Smooth muscle cell (in vitro differentiated cells): Measurements from ENCODE around the gene HMGB1. TPM values are rescaled to one million over a fixed set of nuclear protein-coding genes. Genes with fewer than 3 reads are reported as not detected.
A peak's percentile ranks its signal among the peaks of the same experiment; 100 is the strongest.

ENCODE experiments used
- DNase-seq: peaks from one replicate; lab custom pipeline; 2025; ENCODE audit not compliant: unreplicated experiment; lab: John Stamatoyannopoulos, UW
- H2AFZ ChIP-seq: fragments of 200-600 bp; sonication (generic); 2 replicates; pipeline ENCODE4 v1.6.0; 2016; ENCODE audit warnings: antibody characterized with exemption, low read depth, mild to moderate bottlenecking
- H3F3A ChIP-seq: fragments of 200-600 bp; sonication (generic); 2 replicates; pipeline ENCODE4 v1.6.0; 2017; ENCODE audit warnings: antibody characterized with exemption, low read depth
- H3K27ac ChIP-seq: fragments of 200-600 bp; sonication (generic); 2 replicates; pipeline ENCODE4 v1.5.1; 2016; ENCODE audit warnings: low read depth, mild to moderate bottlenecking
- H3K27me3 ChIP-seq: fragments of 200-600 bp; sonication (generic); 2 replicates; pipeline ENCODE4 v1.6.1; 2016; ENCODE audit warnings: low read depth, mild to moderate bottlenecking
- H3K36me3 ChIP-seq: fragments of 200-600 bp; sonication (generic); 2 replicates; pipeline ENCODE4 v1.5.1; 2016; ENCODE audit warnings: low read depth
- H3K4me1 ChIP-seq: fragments of 200-600 bp; sonication (generic); 2 replicates; pipeline ENCODE4 v1.5.1; 2016; ENCODE audit warnings: low read depth
- H3K4me2 ChIP-seq: fragments of 200-600 bp; sonication (generic); 2 replicates; pipeline ENCODE4 v1.6.0; 2016; ENCODE audit warnings: mild to moderate bottlenecking
- H3K4me3 ChIP-seq: fragments of 200-600 bp; sonication (generic); 2 replicates; pipeline ENCODE4 v1.5.1; 2016; ENCODE audit warnings: mild to moderate bottlenecking
- H3K79me2 ChIP-seq: fragments of 200-600 bp; sonication (generic); 2 replicates; pipeline ENCODE4 v1.6.0; 2016; ENCODE audit warnings: low read depth, mild to moderate bottlenecking
- H3K9ac ChIP-seq: fragments of 200-600 bp; sonication (generic); 2 replicates; pipeline ENCODE4 v1.6.0; 2016; ENCODE audit warnings: low read depth
- H3K9me3 ChIP-seq: fragments of 200-600 bp; sonication (generic); replicated peaks from 2 replicates; pipeline ENCODE4 v1.5.1; 2016; ENCODE audit warnings: low read depth
- H4K20me1 ChIP-seq: fragments of 200-600 bp; sonication (generic); 2 replicates; pipeline ENCODE4 v1.6.0; 2016; ENCODE audit warnings: low read depth
- CTCF ChIP-seq: fragments of 200-600 bp; sonication (generic); IDR thresholded peaks from 2 replicates; pipeline ENCODE4 v1.5.1; 2017; ENCODE audit warnings: borderline replicate concordance, mild to moderate bottlenecking, antibody characterized with exemption; ENCODE audit not compliant: insufficient read depth, poor library complexity, severe bottlenecking
- WGBS: methylation state at CpG from one replicate; pipeline ENCODE4 v1.1.7; 2016; ENCODE audit warnings: low lambda C conversion rate; 5-methylcytosine and 5-hydroxymethylcytosine counted together
- polyA plus RNA-seq: library from polyadenylated mRNA; unstranded; fragments of >200 nt; fragmentation: Nextera tagmentation; extraction: Ambion mirVana; gene quantifications from 2 replicates; pipeline ENCODE4 v1.2.1, GENCODE V29; 2016
- total RNA-seq: library from RNA; depleted of rRNA; stranded (reverse); fragments of >200 nt; gene quantifications from 2 replicates; pipeline ENCODE4 v1.2.3, GENCODE V29; 2014

The HMGB1 gene
- total and polyA plus RNA-seq, 2 experiments from 2014 or later = 581 to 627 TPM

- no peaks in the 10 kb centered on the region for H3K9me3 ChIP-seq
- peaks cover 7% of the 10 kb centered on the region for H3K27me3 ChIP-seq
- TF ChIP-seq CTCF = no peak
- H3F3A ChIP-seq = no peaks in the 10 kb centered on the region
- DNase-seq = no peak
- H3K4me2 ChIP-seq = no peak overlapping the region
- no peaks in the 10 kb centered on the region for H3K79me2 ChIP-seq
- H4K20me1 ChIP-seq = no peaks in the 10 kb centered on the region
- H2AFZ ChIP-seq = no peak overlapping the region
- 87% methylated on average over 3 of the region's 3 CpGs for WGBS
- no peak overlapping the region for H3K27ac ChIP-seq
- no peak overlapping the region for H3K9ac ChIP-seq
- no peaks in the 10 kb centered on the region for H3K36me3 ChIP-seq
- H3K4me1 ChIP-seq = no peaks in the 10 kb centered on the region
- no peak overlapping the region for H3K4me3 ChIP-seq
These were observed 29.8 kb downstream of the HMGB1 start for GRCh38 chr13:30435911-30436451.

- Histone ChIP-seq H3K4me2 (no peak overlapping the region), H3K27me3 (no peaks in the 10 kb centered on the region), H4K20me1 (no peaks in the 10 kb centered on the region), H3F3A (peaks cover 14% of the 10 kb centered on the region), H3K4me1 (peaks cover 9% of the 10 kb centered on the region), H3K4me3 (no peak overlapping the region), H3K79me2 (no peaks in the 10 kb centered on the region), H2AFZ (no peak overlapping the region), H3K36me3 (no peaks in the 10 kb centered on the region), H3K9ac (peak overlapping the region; percentile 25), H3K9me3 (no peaks in the 10 kb centered on the region), H3K27ac (peak overlapping the region; percentile 82)
- no peak for TF ChIP-seq CTCF
- DNase-seq = no peak
- WGBS = 64% methylated on average over 2 of the region's 2 CpGs
These were observed 34.3 kb downstream of the HMGB1 start for GRCh38 chr13:30431269-30431940.

GRCh38 chr13:30429721-30430694 is 35.7 kb downstream of the HMGB1 start:
- no peaks in the 10 kb centered on the region for H3K9me3 ChIP-seq
- peaks cover 9% of the 10 kb centered on the region for H3K4me1 ChIP-seq
- H3F3A ChIP-seq = peaks cover 14% of the 10 kb centered on the region
- no peaks in the 10 kb centered on the region for H3K27me3 ChIP-seq
- H3K4me2 ChIP-seq = peak overlapping the region; percentile 60
- no peak for TF ChIP-seq CTCF
- peak overlapping the region; percentile 82 for H3K27ac ChIP-seq
- no peak for DNase-seq
- H2AFZ ChIP-seq = peak overlapping the region; percentile 16
- H4K20me1 ChIP-seq = no peaks in the 10 kb centered on the region
- WGBS = 25% methylated on average over 6 of the region's 6 CpGs
- H3K4me3 ChIP-seq = no peak overlapping the region
- no peaks in the 10 kb centered on the region for H3K36me3 ChIP-seq
- H3K79me2 ChIP-seq = no peaks in the 10 kb centered on the region
- H3K9ac ChIP-seq = peak overlapping the region; percentile 58
